Activated naive CD8-positive, alpha-beta T cell treated with anti-CD3 and anti-CD28 coated beads, Interleukin-2, amount 10 ng/mL, durations not matched to agents 7 days and 5 days (primary cell): ENCODE measurements around the gene BSG. TPM values are rescaled to one million over a fixed set of nuclear protein-coding genes. Genes with fewer than 3 reads are reported as not detected.

Source experiments
- ATAC-seq: fragments of 150-1000 bp; cut with Tn5 transposase; one replicate; pipeline ENCODE4 v1.10.0; 2021; ENCODE audit warnings: low read depth, moderate library complexity
- POLR2A ChIA-PET: fragments of 350-600 bp; sonication (Branson Sonifier 250); formaldehyde crosslinking; loops from one replicate; lab custom pipeline; 2021; ENCODE audit warnings: antibody characterized with exemption; lab: Charles Lee
- DNase-seq: peaks from one replicate; pipeline ENCODE4 v3.0.0; 2021
- H3K27ac Mint-ChIP-seq: one replicate; pipeline ENCODE4 v1.8.0; 2022; ENCODE audit warnings: mild to moderate bottlenecking, mixed read lengths
- H3K27me3 Mint-ChIP-seq: one replicate; pipeline ENCODE4 v1.8.0; 2022; ENCODE audit warnings: mild to moderate bottlenecking, moderate library complexity, mixed read lengths
- H3K36me3 Mint-ChIP-seq: one replicate; pipeline ENCODE4 v1.8.0; 2021; ENCODE audit warnings: mild to moderate bottlenecking, mixed read lengths
- H3K4me1 Mint-ChIP-seq: one replicate; pipeline ENCODE4 v1.8.0; 2021; ENCODE audit warnings: mixed read lengths
- H3K4me3 Mint-ChIP-seq: one replicate; pipeline ENCODE4 v1.8.0; 2022; ENCODE audit warnings: mild to moderate bottlenecking, moderate library complexity, mixed read lengths
- H3K9me3 Mint-ChIP-seq: one replicate; pipeline ENCODE4 v1.8.0; 2021; ENCODE audit warnings: mixed read lengths
- total RNA-seq, 2 experiments: library from RNA; stranded (reverse); gene quantifications; one replicate each; pipeline ENCODE4 v1.2.3, GENCODE V29; 2021

BSG gene
- total RNA-seq, 2 experiments from 2014 or later: 183 to 196 TPM

DNA sequence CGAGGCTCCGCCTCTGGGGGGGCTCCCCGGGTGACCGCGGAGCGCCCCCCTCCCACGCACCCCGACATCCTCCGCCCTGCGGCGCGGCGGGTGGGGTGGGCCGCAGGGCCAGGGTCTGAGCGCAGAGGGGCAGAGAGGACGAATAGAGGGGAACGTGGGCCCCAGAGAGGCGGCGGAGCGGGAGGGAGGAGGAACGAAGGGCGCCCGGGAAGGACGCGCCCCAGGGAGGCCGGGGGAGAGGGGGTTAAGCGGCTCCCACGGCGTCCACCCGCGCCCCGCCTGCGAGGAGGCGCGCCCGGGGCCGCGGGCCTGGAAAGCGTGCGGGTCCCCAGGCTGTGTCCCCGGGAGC lies 18.3 kb downstream of the BSG start:
- POLR2A ChIA-PET: no interaction called here
- no peak for DNase-seq
- H3K27me3 Mint-ChIP-seq: peaks cover 27% of the 10 kb centered on the region
- H3K9me3 Mint-ChIP-seq: no peaks in the 10 kb centered on the region
- no peaks in the 10 kb centered on the region for H3K36me3 Mint-ChIP-seq
- no peak for ATAC-seq
- no peak overlapping the region for H3K4me3 Mint-ChIP-seq
- H3K4me1 Mint-ChIP-seq: no peaks in the 10 kb centered on the region
- H3K27ac Mint-ChIP-seq: no peak overlapping the region

DNA sequence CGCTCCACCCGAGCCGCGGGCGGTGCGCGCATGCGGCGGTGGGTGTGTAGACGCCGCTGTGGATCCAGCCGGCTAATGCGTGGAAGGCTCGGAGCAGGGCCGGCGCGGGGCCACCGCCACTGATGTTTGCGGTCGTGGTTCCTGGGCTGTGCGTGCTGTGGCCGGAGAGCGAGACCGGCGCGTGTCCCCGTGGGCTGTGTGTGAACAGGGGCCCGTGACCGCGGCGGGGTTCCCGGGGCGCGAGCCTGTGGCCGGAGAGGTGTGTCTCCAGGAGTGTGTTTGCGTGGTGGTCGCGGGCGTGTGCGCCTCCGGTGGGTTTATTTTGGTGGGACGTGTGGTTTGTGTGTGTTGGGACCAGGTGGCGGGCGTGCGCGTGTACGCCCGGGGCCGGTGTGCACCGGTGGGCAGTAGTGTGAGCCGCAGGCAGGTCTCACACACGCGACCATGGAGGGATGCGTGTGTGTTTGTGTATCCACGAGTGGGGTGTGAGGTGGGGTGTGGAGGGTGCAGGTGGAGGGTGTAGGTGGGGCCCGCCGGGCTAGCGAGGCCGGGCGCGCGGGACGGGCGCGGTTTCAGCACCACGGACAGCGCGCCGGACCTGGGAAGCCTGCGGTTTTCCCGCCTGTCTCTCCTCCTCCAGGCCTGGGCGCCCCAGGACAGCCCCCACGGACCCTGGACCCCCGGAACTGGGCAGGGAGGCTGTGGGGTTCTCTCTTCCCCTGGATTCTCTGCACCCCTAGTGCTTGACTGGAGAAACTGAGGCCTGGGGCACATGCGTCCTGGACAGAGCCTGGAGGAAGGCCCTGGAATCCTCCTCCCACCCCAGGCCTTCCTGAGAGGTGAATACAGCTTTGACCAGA lies 18.9 kb downstream of the BSG start:
- H3K27ac Mint-ChIP-seq: no peak overlapping the region
- peaks cover 27% of the 10 kb centered on the region for H3K27me3 Mint-ChIP-seq
- H3K9me3 Mint-ChIP-seq: no peaks in the 10 kb centered on the region
- no peak for ATAC-seq
- POLR2A ChIA-PET: no interaction called here
- DNase-seq: peak; percentile 56
- no peaks in the 10 kb centered on the region for H3K4me1 Mint-ChIP-seq
- H3K4me3 Mint-ChIP-seq: no peak overlapping the region
- no peaks in the 10 kb centered on the region for H3K36me3 Mint-ChIP-seq

DNA sequence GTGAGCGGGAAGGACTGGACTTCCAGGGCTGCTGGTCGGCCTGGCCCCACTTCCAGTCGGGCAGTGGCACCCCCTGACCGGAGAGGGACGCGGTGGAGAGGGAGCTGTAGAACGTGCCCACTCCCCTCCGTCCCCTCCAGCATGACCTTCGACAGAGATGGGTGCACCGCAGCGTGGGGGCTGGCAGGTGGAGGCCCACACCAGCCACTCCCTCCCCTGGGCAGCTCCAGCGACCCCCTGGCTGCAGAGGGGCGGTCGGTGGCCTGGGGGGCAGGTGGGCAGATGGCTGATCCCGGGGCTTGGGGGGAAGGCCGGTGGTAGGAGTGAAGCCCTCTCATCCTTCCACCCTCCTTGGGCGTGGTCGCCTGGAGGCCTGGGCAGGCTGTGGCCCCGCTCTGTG lies 19.7 kb downstream of the BSG start:
- DNase-seq (no peak), ATAC-seq (no peak)
- Mint-ChIP-seq H3K27me3 (peaks cover 27% of the 10 kb centered on the region), H3K4me1 (no peaks in the 10 kb centered on the region), H3K27ac (no peak overlapping the region), H3K9me3 (no peaks in the 10 kb centered on the region), H3K4me3 (no peak overlapping the region), H3K36me3 (no peaks in the 10 kb centered on the region)
- POLR2A ChIA-PET: no interaction called here

DNA sequence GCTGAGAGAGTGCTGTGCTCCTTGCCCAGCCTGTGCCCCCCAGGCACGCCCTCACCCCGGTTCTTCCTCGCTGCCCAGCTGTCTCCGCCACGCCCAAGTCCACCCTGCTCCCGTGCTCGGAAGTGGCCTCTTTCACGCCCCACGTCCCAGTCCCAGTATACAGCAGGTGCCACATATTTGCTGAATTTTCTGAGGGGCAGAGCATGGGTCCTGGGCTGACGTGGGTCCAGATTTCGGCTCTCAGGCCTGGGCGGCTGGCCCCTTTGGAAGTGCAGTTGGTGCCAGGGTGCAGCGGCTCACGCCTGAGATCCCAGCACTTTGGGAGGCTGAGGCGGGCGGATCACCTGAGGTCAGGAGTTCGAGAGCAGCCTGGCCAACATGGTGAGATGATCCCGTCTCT lies 20.7 kb downstream of the BSG start:
- Mint-ChIP-seq H3K9me3 (no peaks in the 10 kb centered on the region), H3K27me3 (peaks cover 22% of the 10 kb centered on the region), H3K27ac (no peak overlapping the region), H3K36me3 (no peaks in the 10 kb centered on the region), H3K4me3 (no peak overlapping the region), H3K4me1 (no peaks in the 10 kb centered on the region)
- no peak for DNase-seq
- ATAC-seq: no peak
- POLR2A ChIA-PET: no interaction called here

DNA sequence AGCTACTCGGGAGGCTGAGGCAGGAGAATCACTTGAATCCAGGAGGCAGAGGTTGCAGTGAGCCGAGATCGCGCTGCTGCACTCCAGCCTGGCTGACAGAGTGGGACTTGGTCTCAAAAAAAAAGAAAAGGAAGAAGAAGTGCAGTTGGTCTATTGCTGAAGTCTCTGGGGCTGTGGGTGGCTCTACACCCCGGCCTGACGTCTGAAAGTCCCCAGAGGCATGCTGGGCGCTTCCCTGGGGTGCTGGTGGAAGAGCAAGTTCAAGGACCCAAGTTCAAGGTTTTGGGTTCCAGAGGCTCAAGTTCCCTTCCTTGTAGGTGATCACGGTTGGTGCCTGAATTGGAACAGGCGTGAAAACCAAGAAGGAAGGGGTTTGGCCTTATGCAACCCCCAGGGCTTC lies 21.1 kb downstream of the BSG start:
- H3K27ac Mint-ChIP-seq: no peak overlapping the region
- DNase-seq (no peak), ATAC-seq (no peak)
- POLR2A ChIA-PET: no interaction called here
- H3K9me3 Mint-ChIP-seq: no peaks in the 10 kb centered on the region
- H3K4me1 Mint-ChIP-seq: no peaks in the 10 kb centered on the region
- H3K36me3 Mint-ChIP-seq: no peaks in the 10 kb centered on the region
- H3K4me3 Mint-ChIP-seq: no peak overlapping the region
- H3K27me3 Mint-ChIP-seq: peaks cover 20% of the 10 kb centered on the region

DNA sequence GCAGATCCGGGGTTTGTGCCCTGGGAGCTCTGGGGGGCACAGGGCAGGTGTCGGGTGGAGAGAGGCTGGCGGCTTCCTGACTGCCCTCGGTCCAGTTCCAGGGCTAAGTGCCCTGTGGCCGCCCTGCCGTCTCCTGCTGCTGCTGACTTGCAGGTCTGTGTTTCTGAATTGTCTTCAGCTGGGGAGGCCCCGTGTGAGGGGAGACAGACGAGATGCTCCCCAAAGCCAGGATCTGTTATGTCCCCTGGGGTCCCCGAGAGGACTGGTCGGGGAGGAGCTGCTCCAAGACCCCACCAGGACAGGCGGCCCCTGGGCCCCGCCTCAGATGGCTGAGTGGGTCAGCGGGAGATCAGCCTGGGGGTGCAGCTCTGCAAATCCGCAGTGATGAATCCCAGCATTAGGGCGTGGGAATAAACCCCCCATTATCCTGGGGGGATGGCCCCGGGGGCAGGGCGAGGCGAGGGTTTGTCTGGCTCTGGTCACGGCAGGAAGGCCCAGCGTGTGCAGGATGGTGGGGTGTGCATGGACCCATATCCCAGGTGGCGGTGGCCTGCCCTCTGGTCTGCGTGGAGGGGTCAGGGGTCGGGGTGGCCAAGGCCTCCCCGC lies 22.0 kb downstream of the BSG start:
- DNase-seq: no peak
- Mint-ChIP-seq H3K9me3 (no peaks in the 10 kb centered on the region), H3K4me3 (no peak overlapping the region), H3K27me3 (peaks cover 14% of the 10 kb centered on the region), H3K36me3 (no peaks in the 10 kb centered on the region), H3K4me1 (no peaks in the 10 kb centered on the region), H3K27ac (no peak overlapping the region)
- POLR2A ChIA-PET: no interaction called here
- no peak for ATAC-seq

DNA sequence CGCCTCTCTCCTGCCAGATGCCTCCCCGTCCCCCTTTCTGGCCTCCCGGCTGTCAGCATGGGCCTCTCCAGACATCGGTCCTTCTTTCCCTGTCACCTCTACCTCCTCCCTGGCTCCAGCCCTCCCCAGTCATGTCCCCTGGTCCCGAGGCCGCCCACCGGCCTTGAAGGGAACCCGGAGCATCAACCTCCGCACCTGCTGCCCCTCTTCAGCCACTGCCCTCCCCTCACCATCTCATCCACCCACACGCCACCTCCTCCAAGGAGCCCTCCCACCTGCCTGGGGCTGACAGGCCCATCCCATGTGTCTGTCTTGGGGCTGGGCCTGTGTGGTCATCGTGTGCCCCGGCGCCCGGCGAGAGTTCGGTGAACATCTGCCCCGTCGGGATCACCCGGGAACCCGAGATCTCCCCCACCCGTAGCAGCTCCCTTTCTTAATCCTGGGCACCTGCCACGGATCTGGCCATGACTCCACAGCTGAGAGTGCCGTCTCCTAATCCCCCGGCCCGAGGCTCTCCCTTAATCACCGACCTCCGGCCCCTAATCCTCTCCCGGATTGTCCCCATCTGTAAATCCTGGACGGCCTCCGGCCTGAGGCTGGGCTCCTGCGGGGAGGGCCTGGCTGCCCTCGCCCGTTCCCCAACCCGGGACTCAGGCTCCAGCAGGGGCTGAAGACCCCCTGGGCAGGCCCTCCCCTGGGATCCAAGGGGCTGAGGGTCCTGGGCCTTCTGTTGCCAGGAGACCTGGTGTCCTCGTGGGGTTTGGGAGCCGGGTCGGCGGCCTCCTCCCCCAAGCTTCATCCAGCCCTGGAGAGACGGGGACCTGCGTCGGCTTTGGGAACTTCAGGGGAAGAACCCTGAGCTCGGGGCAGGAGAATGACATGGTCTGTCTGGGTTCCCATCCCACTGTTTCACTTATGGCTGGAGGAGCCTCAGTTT lies 23.2 kb downstream of the BSG start:
- ATAC-seq: no peak
- DNase-seq: no peak
- POLR2A ChIA-PET: no interaction called here

DNA sequence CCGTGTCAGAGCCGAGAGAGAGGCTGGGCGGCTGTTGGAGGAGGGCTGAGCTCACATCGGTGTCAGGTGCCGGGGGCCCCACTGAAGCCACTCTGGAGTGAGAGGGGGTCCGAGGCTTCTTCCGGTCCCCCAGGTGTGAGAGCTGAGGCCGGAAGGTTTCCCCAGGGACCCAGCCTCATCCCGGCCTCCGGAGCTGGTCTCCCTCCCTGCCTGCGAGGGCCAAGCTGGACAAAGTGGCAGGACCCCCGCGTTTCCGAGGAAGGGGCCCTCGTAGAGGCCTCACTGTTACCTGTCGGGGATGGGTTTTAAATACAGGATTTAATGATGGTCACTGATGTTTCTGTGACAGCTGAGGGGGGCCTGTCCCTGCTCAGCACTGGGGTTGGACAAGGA lies 23.9 kb downstream of the BSG start:
- POLR2A ChIA-PET: no interaction called here
- DNase-seq (no peak), ATAC-seq (no peak)
- Mint-ChIP-seq H3K36me3 (no peaks in the 10 kb centered on the region), H3K27me3 (peaks cover 11% of the 10 kb centered on the region), H3K9me3 (no peaks in the 10 kb centered on the region), H3K4me3 (no peak overlapping the region), H3K27ac (no peak overlapping the region), H3K4me1 (no peaks in the 10 kb centered on the region)

More for the DNA sequence above, 23.2 kb downstream of the BSG start:
- Mint-ChIP-seq H3K36me3 (no peaks in the 10 kb centered on the region), H3K27me3 (peaks cover 14% of the 10 kb centered on the region), H3K4me3 (no peak overlapping the region), H3K9me3 (no peaks in the 10 kb centered on the region), H3K4me1 (no peaks in the 10 kb centered on the region), H3K27ac (no peak overlapping the region)

DNA sequence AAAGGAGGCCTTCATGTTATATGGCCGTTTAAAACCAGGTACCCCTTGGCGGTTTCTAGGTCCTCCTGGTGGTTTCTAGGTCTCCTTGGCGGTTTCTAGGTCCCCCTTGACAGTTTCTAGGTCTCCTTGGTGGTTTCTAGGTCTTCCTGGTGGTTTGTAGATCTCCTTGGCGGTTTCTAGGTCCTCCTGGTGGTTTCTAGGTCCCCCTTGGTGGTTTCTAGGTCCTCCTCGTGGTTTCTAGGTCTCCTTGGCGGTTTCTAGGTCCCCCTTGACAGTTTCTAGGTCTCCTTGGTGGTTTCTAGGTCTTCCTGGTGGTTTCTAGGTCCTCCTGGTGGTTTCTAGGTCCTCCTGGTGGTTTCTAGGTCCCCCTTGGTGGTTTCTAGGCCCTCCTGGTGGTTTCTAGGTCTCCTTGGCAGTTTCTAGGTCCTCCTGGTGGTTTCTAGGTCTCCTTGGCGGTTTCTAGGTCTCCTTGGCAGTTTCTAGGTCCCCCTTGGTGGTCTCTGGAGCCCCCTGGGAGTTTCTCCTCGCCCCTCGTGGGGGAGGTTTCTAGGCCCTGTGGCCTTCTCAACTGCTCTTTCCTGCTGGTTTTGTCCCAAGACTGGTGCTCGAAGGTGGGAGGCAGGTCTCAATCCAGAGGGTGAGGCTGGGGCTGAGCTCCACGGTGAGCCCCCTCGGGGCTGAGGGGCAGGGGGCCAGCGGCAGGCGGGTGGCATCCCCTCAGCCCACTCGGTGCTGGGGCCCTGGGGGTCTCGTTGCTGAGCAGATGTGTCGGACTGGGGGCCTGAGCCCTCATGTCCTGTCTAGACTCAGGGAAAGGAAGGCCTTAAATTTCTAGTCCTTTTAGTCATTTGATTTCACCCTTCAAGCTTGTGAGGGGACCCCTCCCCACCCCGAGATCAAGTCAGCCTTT lies 25.3 kb downstream of the BSG start:
- ATAC-seq (no peak), DNase-seq (no peak)
- POLR2A ChIA-PET: no interaction called here
- H3K4me1 Mint-ChIP-seq: peaks cover 1% of the 10 kb centered on the region
- H3K36me3 Mint-ChIP-seq: no peaks in the 10 kb centered on the region
- no peak overlapping the region for H3K4me3 Mint-ChIP-seq
- H3K27ac Mint-ChIP-seq: no peak overlapping the region
- H3K27me3 Mint-ChIP-seq: peaks cover 9% of the 10 kb centered on the region
- no peaks in the 10 kb centered on the region for H3K9me3 Mint-ChIP-seq

DNA sequence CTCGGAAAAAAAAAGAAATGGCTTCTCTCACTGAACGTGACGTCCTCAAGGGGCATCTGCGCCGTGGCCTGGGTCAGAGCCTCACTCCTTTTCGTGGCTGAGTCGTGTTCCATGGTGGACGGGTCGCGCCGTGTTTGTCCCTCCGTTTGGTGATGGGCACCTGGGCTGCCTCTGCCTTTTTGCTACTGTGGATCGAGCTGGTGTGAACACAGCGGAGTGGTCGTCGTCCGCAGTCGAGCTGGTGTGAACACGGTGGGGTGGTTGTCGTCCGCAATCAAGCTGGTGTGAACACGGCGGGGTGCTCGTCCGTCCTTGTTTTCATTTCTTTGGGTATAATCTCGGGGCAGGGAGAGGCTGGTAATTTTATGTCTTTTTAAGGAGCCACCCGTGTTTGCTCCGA lies 28.9 kb downstream of the BSG start:
- no peaks in the 10 kb centered on the region for H3K36me3 Mint-ChIP-seq
- DNase-seq (no peak), ATAC-seq (no peak)
- no peak overlapping the region for H3K27ac Mint-ChIP-seq
- H3K27me3 Mint-ChIP-seq: no peaks in the 10 kb centered on the region
- POLR2A ChIA-PET: no interaction called here
- H3K9me3 Mint-ChIP-seq: peaks cover 1% of the 10 kb centered on the region
- H3K4me1 Mint-ChIP-seq: peaks cover 7% of the 10 kb centered on the region
- H3K4me3 Mint-ChIP-seq: no peak overlapping the region

DNA sequence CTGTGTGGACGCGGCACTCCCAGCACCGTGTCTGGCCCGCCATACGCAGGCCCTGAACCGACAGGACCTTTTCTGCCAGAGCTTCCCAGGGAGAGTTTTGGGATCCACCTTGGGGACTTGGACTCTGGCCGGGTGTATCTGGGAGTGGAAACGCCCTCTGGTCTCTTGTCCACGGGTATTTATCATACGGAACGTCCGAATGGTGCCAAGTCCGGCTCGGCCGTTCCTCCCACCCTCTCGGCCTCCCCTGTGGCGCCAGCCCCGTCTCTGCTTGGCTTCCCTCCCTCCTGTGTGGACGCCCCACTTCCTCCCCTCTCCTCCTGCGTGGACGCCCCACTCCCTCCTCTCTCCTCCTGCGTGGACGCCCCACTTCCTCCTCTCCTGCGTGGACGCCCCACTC lies 29.4 kb downstream of the BSG start:
- POLR2A ChIA-PET: no interaction called here
- DNase-seq (no peak), ATAC-seq (no peak)
- H3K36me3 Mint-ChIP-seq: no peaks in the 10 kb centered on the region
- no peaks in the 10 kb centered on the region for H3K27me3 Mint-ChIP-seq
- no peak overlapping the region for H3K4me3 Mint-ChIP-seq
- peaks cover 1% of the 10 kb centered on the region for H3K9me3 Mint-ChIP-seq
- H3K4me1 Mint-ChIP-seq: peaks cover 7% of the 10 kb centered on the region
- H3K27ac Mint-ChIP-seq: no peak overlapping the region

DNA sequence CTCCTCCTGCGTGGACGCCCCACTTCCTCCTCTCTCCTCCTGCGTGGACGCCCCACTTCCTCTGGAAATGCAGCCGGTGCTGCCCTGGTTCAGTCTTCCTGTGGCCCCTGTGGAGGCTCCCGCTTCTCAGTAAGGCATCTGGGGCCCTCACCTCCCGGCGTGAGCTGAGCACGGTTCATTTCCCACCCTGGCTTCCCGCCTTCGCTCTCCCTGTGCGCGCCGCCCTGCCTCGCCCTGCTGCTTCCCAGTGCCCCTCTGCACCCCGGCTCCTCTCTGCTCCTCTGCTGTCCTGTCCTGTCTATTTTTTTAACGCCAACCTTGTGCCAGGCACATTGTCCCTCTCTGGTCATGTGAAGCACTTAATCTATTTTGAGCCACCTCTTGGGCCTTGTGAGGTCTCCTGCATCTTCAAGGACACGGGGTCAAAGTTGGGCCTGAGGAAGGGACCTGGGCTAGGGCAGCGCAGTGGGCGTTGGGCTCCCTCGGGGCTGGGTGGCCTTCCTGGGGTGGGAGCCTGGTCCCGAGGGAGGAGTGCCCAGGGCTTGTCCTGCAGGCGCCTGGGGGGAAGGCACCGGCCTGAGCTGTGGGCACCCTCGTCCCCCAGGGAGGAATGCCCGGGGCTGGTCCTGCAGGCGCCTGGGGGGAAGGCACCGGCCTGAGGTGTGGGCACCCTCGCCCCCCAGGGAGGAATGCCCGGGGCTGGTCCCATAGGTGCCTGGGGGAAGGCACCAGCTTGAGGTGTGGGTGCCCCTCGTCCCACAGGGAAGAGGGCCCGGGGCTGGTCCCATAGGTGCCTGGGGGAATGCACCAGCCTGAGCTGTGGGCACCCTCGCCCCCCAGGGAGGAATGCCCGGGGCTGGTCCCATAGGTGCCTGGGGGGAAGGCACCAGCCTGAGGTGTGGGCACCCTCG lies 30.2 kb downstream of the BSG start:
- H3K9me3 Mint-ChIP-seq: peaks cover 1% of the 10 kb centered on the region
- POLR2A ChIA-PET: no interaction called here
- DNase-seq (no peak), ATAC-seq (no peak)
- H3K4me3 Mint-ChIP-seq: no peak overlapping the region
- peaks cover 8% of the 10 kb centered on the region for H3K4me1 Mint-ChIP-seq
- no peaks in the 10 kb centered on the region for H3K27me3 Mint-ChIP-seq
- no peaks in the 10 kb centered on the region for H3K36me3 Mint-ChIP-seq
- H3K27ac Mint-ChIP-seq: no peak overlapping the region
